H1 (cell line): ENCODE measurements around the gene TROAP. TPM values are rescaled to one million over a fixed set of nuclear protein-coding genes. Genes with fewer than 3 reads are reported as not detected.

ENCODE experiments used
- CTCF ChIA-PET: fragments of 300-600 bp; sonication (Branson Sonifier 250); formaldehyde crosslinking; loops from one replicate; lab custom pipeline; 2021; ENCODE audit not compliant: partially characterized antibody; lab: Charles Lee
- POLR2A ChIA-PET: fragments of 300-600 bp; sonication (Branson Sonifier 250); formaldehyde crosslinking; loops from one replicate; lab custom pipeline; 2021; ENCODE audit warnings: inconsistent platforms; ENCODE audit not compliant: partially characterized antibody; lab: Charles Lee
- DNase-seq, 2 experiments: peaks; one replicate each; pipeline versions ENCODE4 v3.0.0 to v3.0.0-alpha.2; 2010 to 2022; ENCODE audit warnings: low spot score in 2 of 2, low read depth in 1 of 2, mixed read lengths in 1 of 2
- FAIRE-seq: peaks from 2 replicates; lab custom pipeline; 2011; peaks lifted over from hg19 to GRCh38; lab: Jason Lieb, UNC
- H2AFZ ChIP-seq: 2 replicates; pipeline ENCODE4 v1.8.1; 2012; ENCODE audit warnings: low read length, inconsistent platforms
- H2AK5ac ChIP-seq: 2 replicates; pipeline ENCODE4 v1.6.1; 2013; ENCODE audit warnings: low read depth, low read length
- H2BK120ac ChIP-seq: replicated peaks from 2 replicates; pipeline ENCODE3; 2013; ENCODE audit warnings: low read depth, low read length, inconsistent platforms
- H2BK12ac ChIP-seq: 2 replicates; pipeline ENCODE4 v1.6.1; 2013; ENCODE audit warnings: low read depth, low read length
- H2BK15ac ChIP-seq: 2 replicates; pipeline ENCODE4 v1.6.1; 2013; ENCODE audit warnings: low read length
- H2BK20ac ChIP-seq: 2 replicates; pipeline ENCODE4 v1.6.1; 2013; ENCODE audit warnings: low read length
- H2BK5ac ChIP-seq: 2 replicates; pipeline ENCODE4 v1.6.1; 2013; ENCODE audit warnings: low read depth, low read length
- H3K14ac ChIP-seq: 2 replicates; pipeline ENCODE4 v1.6.1; 2013; ENCODE audit warnings: inconsistent platforms; ENCODE audit not compliant: insufficient read length
- H3K18ac ChIP-seq: 2 replicates; pipeline ENCODE4 v1.6.1; 2013; ENCODE audit warnings: low read length; ENCODE audit errors: extremely low read depth
- H3K23ac ChIP-seq: 2 replicates; pipeline ENCODE4 v1.6.1; 2013; ENCODE audit warnings: inconsistent platforms; ENCODE audit not compliant: insufficient read length
- H3K23me2 ChIP-seq: 2 replicates; pipeline ENCODE4 v1.6.1; 2013; ENCODE audit warnings: low read depth, low read length
- H3K27ac ChIP-seq: 2 replicates; pipeline ENCODE4 v1.6.1; 2011; ENCODE audit warnings: low read depth, low read length, inconsistent platforms
- H3K27me3 ChIP-seq, 4 experiments: replicated peaks in 1 of 4; 1 replicate in 1 of 4; 2 replicates in 3 of 4; pipeline versions ENCODE4 v1.6.1 to v1.8.1; 2011 to 2013; ENCODE audit warnings: low read length in 3 of 4, mild to moderate bottlenecking in 3 of 4, inconsistent platforms in 2 of 4, mixed read lengths in 2 of 4, moderate library complexity in 1 of 4; ENCODE audit not compliant: control insufficient read depth in 3 of 4, insufficient read depth in 3 of 4; ENCODE audit errors: extremely low read depth in 1 of 4
- H3K36me3 ChIP-seq, 4 experiments: 2 replicates each; pipeline versions ENCODE4 v1.6.1 to v1.8.1; 2011 to 2013; ENCODE audit warnings: mild to moderate bottlenecking in 4 of 4, low read length in 3 of 4, moderate library complexity in 2 of 4, control low read depth in 1 of 4, inconsistent platforms in 1 of 4; ENCODE audit not compliant: insufficient read depth in 4 of 4, control insufficient read depth in 2 of 4
- H3K4ac ChIP-seq: replicated peaks from 2 replicates; pipeline ENCODE3; 2013; ENCODE audit warnings: low read length, low read depth, mixed read lengths, inconsistent platforms; ENCODE audit not compliant: insufficient read length
- H3K4me1 ChIP-seq, 4 experiments: replicated peaks in 1 of 4; 1 replicate in 1 of 4; 2 replicates in 3 of 4; pipeline versions ENCODE4 v1.6.1 to v1.8.1; 2011 to 2013; ENCODE audit warnings: low read length in 3 of 4, inconsistent platforms in 2 of 4, mixed read lengths in 1 of 4; ENCODE audit not compliant: insufficient read depth in 4 of 4, control insufficient read depth in 3 of 4
- H3K4me2 ChIP-seq, 2 experiments: 2 replicates each; pipeline versions ENCODE4 v1.6.1 to v1.8.1; 2011 to 2013; ENCODE audit warnings: low read depth in 2 of 2, low read length in 2 of 2, control low read depth in 1 of 2, inconsistent platforms in 1 of 2, mild to moderate bottlenecking in 1 of 2; ENCODE audit not compliant: insufficient read depth in 1 of 2
- H3K4me3 ChIP-seq, 4 experiments: fragments of 200-600, 300-600 bp in 1 of 4; sonication (generic), shearing (Covaris generic), sonication (Bioruptor Twin) in 1 of 4; 2 replicates each; pipeline versions ENCODE4 v1.5.1 to v1.8.1; 2011 to 2016; ENCODE audit warnings: low read length in 4 of 4, low read depth in 3 of 4, control low read depth in 2 of 4, inconsistent platforms in 2 of 4, mild to moderate bottlenecking in 2 of 4, mixed read lengths in 1 of 4, moderate library complexity in 1 of 4; ENCODE audit not compliant: insufficient read depth in 2 of 4; ENCODE audit errors: extremely low read depth in 1 of 4
- H3K56ac ChIP-seq: replicated peaks from 2 replicates; pipeline ENCODE3; 2013; ENCODE audit warnings: low read depth, mild to moderate bottlenecking, mixed read lengths, low read length, inconsistent platforms; ENCODE audit not compliant: insufficient read length
- H3K79me1 ChIP-seq: 2 replicates; pipeline ENCODE4 v1.6.1; 2013; ENCODE audit warnings: low read depth, low read length, control low read depth
- H3K79me2 ChIP-seq, 2 experiments: 2 replicates each; pipeline versions ENCODE4 v1.6.1 to v1.8.1; 2012 to 2013; ENCODE audit warnings: low read length in 2 of 2, mild to moderate bottlenecking in 2 of 2, inconsistent platforms in 1 of 2; ENCODE audit not compliant: insufficient read depth in 2 of 2, control insufficient read depth in 1 of 2
- H3K9ac ChIP-seq, 4 experiments: replicated peaks in 1 of 4; 1 replicate in 1 of 4; 2 replicates in 3 of 4; pipeline versions ENCODE4 v1.6.1 to v1.8.1; 2011 to 2013; ENCODE audit warnings: low read depth in 3 of 4, low read length in 3 of 4, control low read depth in 2 of 4, mild to moderate bottlenecking in 2 of 4, moderate library complexity in 2 of 4, inconsistent platforms in 1 of 4; ENCODE audit errors: extremely low read depth in 1 of 4
- H3K9me3 ChIP-seq, 2 experiments: 2 replicates each; pipeline versions ENCODE4 v1.6.1 to v1.8.1; 2012 to 2013; ENCODE audit warnings: mild to moderate bottlenecking in 2 of 2, moderate library complexity in 2 of 2, control low read depth in 1 of 2, inconsistent platforms in 1 of 2, low read depth in 1 of 2, low read length in 1 of 2, mixed read lengths in 1 of 2; ENCODE audit not compliant: insufficient read depth in 2 of 2
- H4K20me1 ChIP-seq, 2 experiments: replicated peaks in 1 of 2; 2 replicates each; pipeline versions ENCODE3 to v1.8.1; 2011 to 2013; ENCODE audit warnings: inconsistent platforms in 2 of 2, low read length in 2 of 2, mild to moderate bottlenecking in 1 of 2; ENCODE audit not compliant: insufficient read depth in 2 of 2, control insufficient read depth in 1 of 2
- H4K5ac ChIP-seq: 2 replicates; pipeline ENCODE4 v1.6.1; 2013; ENCODE audit warnings: low read length, low read depth, mixed read lengths, inconsistent platforms; ENCODE audit not compliant: insufficient read length
- H4K8ac ChIP-seq: 2 replicates; pipeline ENCODE4 v1.8.0; 2013; ENCODE audit warnings: mild to moderate bottlenecking, moderate library complexity, low read length, inconsistent platforms; ENCODE audit not compliant: insufficient read depth; ENCODE audit errors: extremely low read depth
- H4K91ac ChIP-seq: replicated peaks from 2 replicates; pipeline ENCODE3; 2013; ENCODE audit warnings: low read length, mixed read lengths, inconsistent platforms; ENCODE audit not compliant: insufficient read length
- CHD1 ChIP-seq: IDR thresholded peaks from 2 replicates; pipeline ENCODE4 v1.6.1; 2012; ENCODE audit warnings: low read depth, low read length, improper control_type of control experiment
- HDAC2 ChIP-seq, 2 experiments: fragments of 300-600 bp in 1 of 2; sonication (generic) in 1 of 2; IDR thresholded peaks; 2 replicates each; pipeline ENCODE4 v1.6.1; 2011 to 2012; ENCODE audit warnings: low read depth in 2 of 2, low read length in 2 of 2, mild to moderate bottlenecking in 2 of 2, moderate library complexity in 2 of 2, borderline replicate concordance in 1 of 2, inconsistent platforms in 1 of 2
- JUN ChIP-seq: IDR thresholded peaks from 2 replicates; pipeline ENCODE4 v1.6.1; 2011; ENCODE audit warnings: low read depth, mild to moderate bottlenecking, improper control_type of control experiment, low read length
- JUND ChIP-seq: IDR thresholded peaks from 2 replicates; pipeline ENCODE4 v1.6.1; 2011; ENCODE audit warnings: mild to moderate bottlenecking, improper control_type of control experiment, low read length
- NRF1 ChIP-seq: IDR thresholded peaks from 2 replicates; pipeline ENCODE4 v1.6.1; 2011; ENCODE audit warnings: mild to moderate bottlenecking, low read depth, low read length, improper control_type of control experiment
- POU5F1 ChIP-seq: IDR thresholded peaks from 2 replicates; pipeline ENCODE4 v1.6.1; 2011; ENCODE audit warnings: low read depth, mild to moderate bottlenecking, low read length, moderate library complexity
- RFX5 ChIP-seq: IDR thresholded peaks from 2 replicates; pipeline ENCODE4 v1.6.1; 2011; ENCODE audit warnings: low read depth, low read length, improper control_type of control experiment, borderline replicate concordance
- TAF7 ChIP-seq: optimal IDR thresholded peaks from 2 replicates; pipeline ENCODE3; 2011; ENCODE audit warnings: low read depth, mild to moderate bottlenecking, inconsistent platforms, low read length, moderate library complexity, borderline replicate concordance
- WGBS, 2 experiments: shearing (Covaris generic) in 1 of 2; methylation state at CpG; one replicate each; pipeline versions ENCODE4 v1.1.6 to v1.1.7; 2013 to 2015; ENCODE audit warnings: low lambda C conversion rate in 2 of 2, mixed read lengths in 2 of 2, inconsistent platforms in 1 of 2, low coverage in 1 of 2, missing lambda C conversion rate in 1 of 2; ENCODE audit not compliant: insufficient replicate concordance in 2 of 2, insufficient coverage in 1 of 2, insufficient read length in 1 of 2; ENCODE audit errors: extremely low coverage in 1 of 2, missing lambda C conversion rate in 1 of 2; 5-methylcytosine and 5-hydroxymethylcytosine counted together
- polyA plus RNA-seq, 7 experiments: library from polyadenylated mRNA; depleted of rRNA in 3 of 7; stranded (reverse) in 5 of 7; unstranded in 2 of 7; fragments of >200 nt in 5 of 7; fragments of 200-250 nt in 2 of 7; gene quantifications; 1 replicate in 5 of 7; 2 replicates in 1 of 7; 4 replicates in 1 of 7; pipeline versions ENCODE4 v1.2.1 to v1.2.3, GENCODE V29; 2011 to 2013; ENCODE audit warnings: missing spikeins in 2 of 7, mixed read lengths in 2 of 7
- total RNA-seq: library from RNA; stranded (reverse); fragmentation: NEBNext Ultra II Directional; extraction: Animal tissue kit (Norgen Biotek cat#: 25700); gene quantifications from 2 replicates; pipeline ENCODE4 v1.2.1, GENCODE V29; 2021

The TROAP gene
- total and polyA plus RNA-seq, 2 of the 8 experiments (the other 6 are each of a cell fraction or from before 2014, with no cell fraction given) = 36.7 to 52.0 TPM

GRCh38 chr12:49288922-49289555 lies 34.0 kb upstream of the TROAP start:
- H4K8ac ChIP-seq = no peak overlapping the region
- no peak overlapping the region for H3K14ac ChIP-seq
- ChIA-PET CTCF (interaction anchor here (0.6 to 17.0 kb wide), 41 partner anchors 7 to 1021 kb away, joined by 3 to 276 read pairs (median 4); partner anchors contain the start of genes C1QL4, DNAJC22, KCNH3 and PRPH), POLR2A (interaction anchor here (0.5 to 1.3 kb wide), 5 partner anchors 18 to 245 kb away, joined by 3 read pairs; no protein-coding TSS in a partner anchor)
- H3K23ac ChIP-seq = no peak overlapping the region
- H3K23me2 ChIP-seq = peaks cover 2% of the 10 kb centered on the region; the same call in 1 of the 2 replicates
- 84% methylated on average over 9 of the region's 9 CpGs; no CpG with 5 or more reads in 1 of the 2 experiments for WGBS, 2 experiments
- H2BK15ac ChIP-seq = no peak overlapping the region
- no peak overlapping the region for H2BK12ac ChIP-seq
- H2AK5ac ChIP-seq = no peak overlapping the region
- no peak overlapping the region for H3K9ac ChIP-seq
- H3K79me2 ChIP-seq = no peaks in the 10 kb centered on the region
- FAIRE-seq = no peak
- no peak overlapping the region for H2BK120ac ChIP-seq
- H3K9me3 ChIP-seq = no peaks in the 10 kb centered on the region
- no peak overlapping the region for H3K27ac ChIP-seq
- peaks cover 10 to 23% (median 22%) of the 10 kb centered on the region in 4 experiments for H3K27me3 ChIP-seq
- no peak overlapping the region for H3K4ac ChIP-seq
- no peak overlapping the region for H2AFZ ChIP-seq
- H4K20me1 ChIP-seq = no peaks in the 10 kb centered on the region
- H3K79me1 ChIP-seq = no peaks in the 10 kb centered on the region
- no peak overlapping the region for H2BK5ac ChIP-seq
- DNase-seq = no peak
- H2BK20ac ChIP-seq = no peak overlapping the region
- peaks cover 0 to 14% (median 9%) of the 10 kb centered on the region in 4 experiments; a peak in 5 of 7 replicates for H3K4me1 ChIP-seq
- TF ChIP-seq HDAC2 (IDR thresholded peaks at IDR 0.05; ENCODE audit: borderline replicate concordance in 1 of 2, low read depth in 2 of 2, low read length in 2 of 2) = no peak
- TF ChIP-seq CHD1 = no peak
- no peak for TF ChIP-seq RFX5
- TF ChIP-seq JUND = no peak
- TF ChIP-seq JUN = no peak
- no peak for TF ChIP-seq POU5F1
- TF ChIP-seq TAF7 = no peak
- no peak for TF ChIP-seq NRF1
- H4K91ac ChIP-seq = peak overlapping the region; percentile 29
- H3K56ac ChIP-seq = no peak overlapping the region
- H4K5ac ChIP-seq = no peak overlapping the region
- no peak overlapping the region for H3K4me2 ChIP-seq
- H3K18ac ChIP-seq = no peak overlapping the region
- no peak overlapping the region for H3K4me3 ChIP-seq
- H3K36me3 ChIP-seq = no peaks in the 10 kb centered on the region
